HEK293T (cell line): ENCODE data around the gene CTR9.

ENCODE experiments used
- FOXM1 ChIP-seq: fragments of 450-650 bp; IDR thresholded peaks from 2 replicates; pipeline ENCODE4 v1.6.1; 2017; ENCODE audit warnings: mild to moderate bottlenecking, borderline replicate concordance
- HDGF ChIP-seq: fragments of 450-650 bp; IDR thresholded peaks from 2 replicates; pipeline ENCODE4 v1.6.1; 2017; ENCODE audit warnings: antibody characterized with exemption, borderline replicate concordance

GRCh38 chr11:10813945-10814344, 62.9 kb downstream of the CTR9 start:
- no peak for TF ChIP-seq FOXM1
- TF ChIP-seq HDGF, result no peak
